Measurements from ENCODE around the gene CCSER1.

CCSER1 gene

GRCh38 chr4:90159193-90159592, 32.0 kb downstream of the CCSER1 start:
- no peak overlapping the region for H3K4me3 Mint-ChIP-seq
- H3K4me1 Mint-ChIP-seq = no peaks in the 10 kb centered on the region
- ATAC-seq (no peak), DNase-seq (no peak)
- H3K27ac Mint-ChIP-seq = no peak overlapping the region
- H3K9me3 Mint-ChIP-seq = no peaks in the 10 kb centered on the region
- H3K27me3 Mint-ChIP-seq = no peaks in the 10 kb centered on the region
- peaks cover 2% of the 10 kb centered on the region for H3K36me3 Mint-ChIP-seq (ENCODE audit: low read depth)

DNA sequence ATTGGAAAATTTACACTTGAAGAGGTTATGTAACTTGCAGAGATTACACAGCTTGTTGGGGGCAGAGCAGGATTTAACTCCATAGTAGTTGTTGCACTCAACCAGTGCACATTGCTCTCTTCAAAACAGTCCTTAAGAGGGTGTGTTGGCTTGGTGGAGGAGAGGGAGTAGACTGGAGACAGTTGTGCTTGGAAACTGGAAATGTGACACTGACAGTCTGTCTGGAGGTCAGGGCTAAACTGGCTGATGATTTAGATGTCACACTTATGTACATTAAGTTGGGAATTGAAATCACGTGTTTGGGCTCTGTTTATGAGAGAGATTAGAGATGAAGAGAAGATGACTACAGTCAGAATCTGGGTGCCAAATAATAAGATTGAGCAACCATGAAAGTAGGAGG, 32.9 kb downstream of the CCSER1 start:
- Mint-ChIP-seq H3K4me3 (no peak overlapping the region), H3K4me1 (no peaks in the 10 kb centered on the region), H3K9me3 (no peaks in the 10 kb centered on the region), H3K36me3 (ENCODE audit: low read depth) (peaks cover 2% of the 10 kb centered on the region), H3K27ac (no peak overlapping the region), H3K27me3 (no peaks in the 10 kb centered on the region)
- ATAC-seq = no peak
- DNase-seq = no peak

- no peaks in the 10 kb centered on the region for H3K4me1 Mint-ChIP-seq
- no peaks in the 10 kb centered on the region for H3K36me3 Mint-ChIP-seq (ENCODE audit: low read depth)
- DNase-seq (no peak), ATAC-seq (no peak)
- H3K4me3 Mint-ChIP-seq = no peak overlapping the region
- H3K27me3 Mint-ChIP-seq = no peaks in the 10 kb centered on the region
- no peak overlapping the region for H3K27ac Mint-ChIP-seq
- H3K9me3 Mint-ChIP-seq = no peaks in the 10 kb centered on the region
Observed at GRCh38 chr4:90162566-90162965, 35.4 kb downstream of the CCSER1 start.

DNA sequence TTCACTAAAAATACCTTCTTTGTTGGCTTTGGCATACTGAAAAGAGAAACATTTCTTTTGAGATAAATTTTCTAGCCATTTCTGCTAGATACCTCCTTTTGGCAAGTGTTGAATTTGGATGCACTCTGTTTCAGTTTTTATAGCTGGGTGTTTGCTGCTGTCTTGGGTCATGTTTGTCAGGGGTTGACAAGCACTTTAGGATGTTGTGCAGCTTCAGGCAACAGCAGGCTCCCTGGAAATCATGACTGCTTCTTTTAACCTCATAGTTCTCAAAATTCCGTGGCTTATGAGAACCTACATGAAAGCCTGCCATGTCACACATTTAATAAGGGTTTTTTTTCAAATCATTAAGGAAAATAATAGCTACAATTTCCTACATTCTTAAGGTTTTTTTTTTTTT, 36.7 kb downstream of the CCSER1 start:
- Mint-ChIP-seq H3K27ac (no peak overlapping the region), H3K27me3 (no peaks in the 10 kb centered on the region), H3K4me3 (no peak overlapping the region), H3K4me1 (no peaks in the 10 kb centered on the region), H3K36me3 (ENCODE audit: low read depth) (no peaks in the 10 kb centered on the region), H3K9me3 (no peaks in the 10 kb centered on the region)
- no peak for DNase-seq
- no peak for ATAC-seq

GRCh38 chr4:90165883-90166282, 38.7 kb downstream of the CCSER1 start:
- no peak for ATAC-seq
- no peak overlapping the region for H3K4me3 Mint-ChIP-seq

DNA sequence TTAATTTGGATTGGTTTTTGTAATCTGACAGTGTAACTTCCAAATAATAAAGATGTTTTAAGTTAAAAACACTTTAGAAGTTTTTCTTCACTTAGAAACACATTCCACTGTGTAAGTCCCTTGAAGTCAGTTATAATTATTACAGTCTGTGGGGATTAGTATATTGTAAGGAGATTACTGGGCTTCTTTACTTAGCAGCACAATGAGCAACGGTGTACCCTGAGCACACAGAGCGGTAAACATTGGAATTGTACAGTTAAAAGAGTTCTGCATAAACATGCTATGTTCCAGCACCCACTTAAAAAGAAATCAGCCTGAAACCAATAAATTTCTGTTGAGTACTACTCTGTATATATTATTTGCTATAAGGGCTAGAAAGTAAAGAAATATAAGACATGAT, 44.3 kb downstream of the CCSER1 start:
- Mint-ChIP-seq H3K4me1 (no peaks in the 10 kb centered on the region), H3K9me3 (peaks cover 4% of the 10 kb centered on the region), H3K27me3 (no peaks in the 10 kb centered on the region), H3K27ac (no peak overlapping the region), H3K4me3 (no peak overlapping the region), H3K36me3 (ENCODE audit: low read depth) (no peaks in the 10 kb centered on the region)
- no peak for DNase-seq
- no peak for ATAC-seq

More at GRCh38 chr4:90165883-90166282, 38.7 kb downstream of the CCSER1 start:
- Mint-ChIP-seq H3K36me3 (ENCODE audit: low read depth) (no peaks in the 10 kb centered on the region), H3K4me1 (no peaks in the 10 kb centered on the region), H3K27me3 (no peaks in the 10 kb centered on the region), H3K9me3 (peaks cover 4% of the 10 kb centered on the region), H3K27ac (no peak overlapping the region)
- no peak for DNase-seq

DNA sequence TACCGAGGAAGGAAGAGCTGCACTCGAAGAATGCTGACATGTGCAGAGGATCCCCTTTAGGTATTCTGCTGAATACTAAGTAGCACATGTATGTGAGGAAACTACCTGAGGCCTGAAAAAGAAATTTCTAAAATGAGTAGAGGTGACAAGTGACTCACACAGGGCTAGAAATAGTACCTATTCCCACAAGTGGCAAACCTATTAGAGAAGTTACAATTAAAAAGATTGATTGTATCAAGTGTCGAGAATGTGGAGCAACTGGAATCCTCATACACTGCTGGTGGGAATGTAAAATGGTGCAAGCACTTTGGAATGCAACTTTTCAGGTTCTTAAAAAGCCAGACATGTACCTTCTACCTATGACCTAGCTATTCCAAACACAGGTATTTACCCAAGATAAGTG, 47.4 kb downstream of the CCSER1 start:
- DNase-seq (no peak), ATAC-seq (no peak)
- Mint-ChIP-seq H3K9me3 (peaks cover 4% of the 10 kb centered on the region), H3K4me3 (no peak overlapping the region), H3K36me3 (ENCODE audit: low read depth) (no peaks in the 10 kb centered on the region), H3K27me3 (no peaks in the 10 kb centered on the region), H3K27ac (no peak overlapping the region), H3K4me1 (no peaks in the 10 kb centered on the region)

DNA sequence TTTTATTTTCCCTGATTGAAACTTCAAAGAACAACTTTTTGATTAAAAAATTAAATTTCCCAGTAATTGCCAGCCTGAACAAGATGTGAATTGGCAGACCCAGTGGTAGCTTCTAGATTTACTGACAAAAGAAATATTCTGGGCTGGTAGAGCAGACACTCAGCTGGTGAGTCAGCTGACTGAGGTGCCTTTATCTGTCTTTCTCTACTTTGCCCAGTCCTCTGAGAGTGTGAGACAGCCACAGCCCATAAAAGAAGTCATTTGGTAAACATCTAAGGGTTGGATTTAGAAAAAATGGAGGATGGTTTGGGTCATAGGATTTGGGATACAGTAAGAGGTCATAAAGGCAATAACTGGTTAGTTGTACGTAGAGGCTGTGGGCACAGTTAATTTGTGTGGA, 54.5 kb downstream of the CCSER1 start:
- no peak overlapping the region for H3K4me3 Mint-ChIP-seq
- H3K27ac Mint-ChIP-seq = no peak overlapping the region
- H3K27me3 Mint-ChIP-seq = no peaks in the 10 kb centered on the region
- no peaks in the 10 kb centered on the region for H3K4me1 Mint-ChIP-seq
- ATAC-seq (no peak), DNase-seq (no peak)
- H3K36me3 Mint-ChIP-seq (ENCODE audit: low read depth) = no peaks in the 10 kb centered on the region
- no peaks in the 10 kb centered on the region for H3K9me3 Mint-ChIP-seq

DNA sequence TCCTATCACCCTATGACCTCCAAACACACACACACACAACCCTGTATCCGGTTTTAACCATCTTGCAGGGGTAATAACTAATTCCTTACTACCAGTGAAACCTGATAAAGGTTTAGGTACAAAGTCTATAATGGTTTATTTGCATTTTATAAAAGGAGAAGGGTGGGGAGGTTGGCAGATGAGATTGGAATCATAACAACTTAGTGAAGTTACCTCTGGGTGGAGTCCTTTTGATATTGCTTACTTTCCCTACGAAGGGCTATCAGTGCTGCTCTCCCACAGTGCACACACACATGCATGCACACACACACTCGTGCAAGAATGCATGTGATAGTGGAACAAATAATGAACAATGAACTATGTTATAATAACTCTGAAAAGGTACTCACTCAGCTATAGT, 56.1 kb downstream of the CCSER1 start:
- no peak overlapping the region for H3K4me3 Mint-ChIP-seq
- H3K9me3 Mint-ChIP-seq = no peaks in the 10 kb centered on the region
- no peak overlapping the region for H3K27ac Mint-ChIP-seq
- DNase-seq (no peak), ATAC-seq (no peak)
- H3K27me3 Mint-ChIP-seq = no peaks in the 10 kb centered on the region
- no peaks in the 10 kb centered on the region for H3K36me3 Mint-ChIP-seq (ENCODE audit: low read depth)
- no peaks in the 10 kb centered on the region for H3K4me1 Mint-ChIP-seq

- Mint-ChIP-seq H3K9me3 (no peaks in the 10 kb centered on the region), H3K27ac (no peak overlapping the region), H3K4me3 (no peak overlapping the region), H3K36me3 (ENCODE audit: low read depth) (no peaks in the 10 kb centered on the region), H3K27me3 (no peaks in the 10 kb centered on the region), H3K4me1 (no peaks in the 10 kb centered on the region)
- ATAC-seq (no peak), DNase-seq (no peak)
Observed at GRCh38 chr4:90184560-90184959, 57.4 kb downstream of the CCSER1 start.

DNA sequence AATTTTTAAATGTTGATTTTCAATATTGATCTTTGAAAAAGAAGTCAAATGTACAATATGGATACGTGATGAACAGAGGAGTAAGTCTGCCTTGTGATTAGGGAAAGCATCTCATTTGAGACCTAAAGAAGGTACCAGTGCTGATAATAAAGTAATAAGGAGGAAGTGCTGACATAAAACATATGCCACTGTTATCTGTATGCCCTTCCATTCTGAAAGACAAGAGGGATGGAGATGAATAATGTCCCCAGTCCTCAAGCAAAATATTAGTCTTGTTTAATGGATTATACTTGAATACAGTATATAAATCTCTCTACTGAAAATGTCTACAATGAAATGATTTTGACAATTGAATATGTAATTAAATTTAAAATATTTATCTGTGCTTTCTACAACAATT, 58.2 kb downstream of the CCSER1 start:
- Mint-ChIP-seq H3K9me3 (no peaks in the 10 kb centered on the region), H3K4me1 (no peaks in the 10 kb centered on the region), H3K4me3 (no peak overlapping the region), H3K27ac (no peak overlapping the region), H3K36me3 (ENCODE audit: low read depth) (no peaks in the 10 kb centered on the region), H3K27me3 (no peaks in the 10 kb centered on the region)
- ATAC-seq = no peak
- no peak for DNase-seq

GRCh38 chr4:90186229-90186628, 59.0 kb downstream of the CCSER1 start:
- no peaks in the 10 kb centered on the region for H3K4me1 Mint-ChIP-seq
- ATAC-seq = no peak
- no peaks in the 10 kb centered on the region for H3K36me3 Mint-ChIP-seq (ENCODE audit: low read depth)
- H3K9me3 Mint-ChIP-seq = no peaks in the 10 kb centered on the region
- no peak for DNase-seq
- no peak overlapping the region for H3K27ac Mint-ChIP-seq
- no peak overlapping the region for H3K4me3 Mint-ChIP-seq
- no peaks in the 10 kb centered on the region for H3K27me3 Mint-ChIP-seq

GRCh38 chr4:90187148-90187884, 60.1 kb downstream of the CCSER1 start:
- no peaks in the 10 kb centered on the region for H3K4me1 Mint-ChIP-seq

DNA sequence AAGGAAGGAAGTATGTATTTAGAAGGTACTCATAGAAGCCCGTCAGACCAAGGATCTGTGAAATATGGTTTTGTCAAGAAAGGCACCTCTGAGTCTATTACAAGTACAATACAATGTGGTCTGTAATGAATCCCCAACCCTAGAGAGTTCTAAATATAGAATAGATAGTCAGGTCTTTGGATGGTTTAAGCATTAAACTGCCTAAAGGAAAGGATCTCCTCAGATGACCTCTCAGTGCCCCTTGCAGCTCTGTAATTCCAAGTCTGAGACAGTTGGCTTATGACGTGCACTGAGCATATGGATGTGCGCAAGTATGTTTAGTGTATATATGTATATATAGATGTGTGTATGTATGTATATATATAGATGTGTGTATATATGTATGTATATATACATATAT, 62.0 kb downstream of the CCSER1 start:
- DNase-seq = no peak
- H3K27me3 Mint-ChIP-seq = no peaks in the 10 kb centered on the region

More at GRCh38 chr4:90187148-90187884, 60.1 kb downstream of the CCSER1 start:
- Mint-ChIP-seq H3K36me3 (ENCODE audit: low read depth) (no peaks in the 10 kb centered on the region), H3K27ac (no peak overlapping the region), H3K4me3 (no peak overlapping the region), H3K9me3 (no peaks in the 10 kb centered on the region), H3K27me3 (no peaks in the 10 kb centered on the region)
- ATAC-seq (no peak), DNase-seq (no peak)

DNA sequence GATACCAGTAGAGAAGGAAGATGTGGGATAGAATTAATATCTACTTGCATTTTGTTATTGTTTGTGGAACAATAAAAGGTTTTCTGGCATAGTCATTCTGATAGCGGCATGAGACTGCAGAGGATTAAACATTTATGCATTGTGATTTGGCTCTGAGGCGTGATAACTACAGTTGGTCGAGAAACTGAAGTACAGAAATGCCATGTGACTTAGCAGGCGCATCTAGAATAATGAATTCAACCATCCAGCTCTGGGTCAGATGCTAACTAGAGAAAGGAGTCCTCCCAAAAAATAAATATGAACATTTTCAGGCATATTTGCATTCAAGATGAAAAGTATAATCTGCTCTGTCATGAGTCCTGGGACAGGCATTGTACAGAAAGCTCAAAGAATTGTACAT, 62.8 kb downstream of the CCSER1 start:
- H3K4me1 Mint-ChIP-seq = no peaks in the 10 kb centered on the region
- H3K36me3 Mint-ChIP-seq (ENCODE audit: low read depth) = no peaks in the 10 kb centered on the region
- DNase-seq (no peak), ATAC-seq (no peak)
- H3K27ac Mint-ChIP-seq = no peak overlapping the region
- H3K9me3 Mint-ChIP-seq = no peaks in the 10 kb centered on the region
- no peak overlapping the region for H3K4me3 Mint-ChIP-seq
- no peaks in the 10 kb centered on the region for H3K27me3 Mint-ChIP-seq

More for the DNA sequence above, 62.0 kb downstream of the CCSER1 start:
- Mint-ChIP-seq H3K9me3 (no peaks in the 10 kb centered on the region), H3K4me3 (no peak overlapping the region), H3K27ac (no peak overlapping the region), H3K4me1 (no peaks in the 10 kb centered on the region), H3K36me3 (ENCODE audit: low read depth) (no peaks in the 10 kb centered on the region)
- ATAC-seq = no peak

DNA sequence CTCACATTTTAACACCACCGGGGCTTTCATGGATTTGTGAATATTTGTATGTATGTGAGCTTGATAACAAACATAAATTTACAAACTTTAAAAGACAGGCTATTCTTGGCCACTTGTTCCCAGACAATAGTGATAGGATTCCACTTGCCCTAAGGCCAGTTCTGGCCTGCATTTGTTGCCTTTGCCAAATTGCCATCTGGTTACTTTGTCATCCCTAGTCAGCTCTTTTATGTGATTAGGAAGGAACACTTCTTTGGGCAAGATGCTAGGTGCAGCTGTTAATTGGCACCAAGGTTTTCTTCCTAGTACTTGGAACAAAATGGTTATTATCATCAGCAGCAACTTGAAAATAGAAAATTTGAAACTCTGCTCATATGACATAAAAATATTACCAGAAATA, 63.3 kb downstream of the CCSER1 start:
- no peak for ATAC-seq
- H3K4me1 Mint-ChIP-seq = no peaks in the 10 kb centered on the region
- no peak for DNase-seq
- H3K27ac Mint-ChIP-seq = no peak overlapping the region
- no peaks in the 10 kb centered on the region for H3K27me3 Mint-ChIP-seq
- H3K36me3 Mint-ChIP-seq (ENCODE audit: low read depth) = no peaks in the 10 kb centered on the region
- no peaks in the 10 kb centered on the region for H3K9me3 Mint-ChIP-seq
- H3K4me3 Mint-ChIP-seq = no peak overlapping the region
